ENCODE measurements around the gene IL22RA2. TPM values are rescaled to one million over a fixed set of nuclear protein-coding genes. Genes with fewer than 3 reads are reported as not detected.

Gene IL22RA2
- total and polyA plus RNA-seq, 4 donors, result 0.05 TPM; not detected in 3

DNA sequence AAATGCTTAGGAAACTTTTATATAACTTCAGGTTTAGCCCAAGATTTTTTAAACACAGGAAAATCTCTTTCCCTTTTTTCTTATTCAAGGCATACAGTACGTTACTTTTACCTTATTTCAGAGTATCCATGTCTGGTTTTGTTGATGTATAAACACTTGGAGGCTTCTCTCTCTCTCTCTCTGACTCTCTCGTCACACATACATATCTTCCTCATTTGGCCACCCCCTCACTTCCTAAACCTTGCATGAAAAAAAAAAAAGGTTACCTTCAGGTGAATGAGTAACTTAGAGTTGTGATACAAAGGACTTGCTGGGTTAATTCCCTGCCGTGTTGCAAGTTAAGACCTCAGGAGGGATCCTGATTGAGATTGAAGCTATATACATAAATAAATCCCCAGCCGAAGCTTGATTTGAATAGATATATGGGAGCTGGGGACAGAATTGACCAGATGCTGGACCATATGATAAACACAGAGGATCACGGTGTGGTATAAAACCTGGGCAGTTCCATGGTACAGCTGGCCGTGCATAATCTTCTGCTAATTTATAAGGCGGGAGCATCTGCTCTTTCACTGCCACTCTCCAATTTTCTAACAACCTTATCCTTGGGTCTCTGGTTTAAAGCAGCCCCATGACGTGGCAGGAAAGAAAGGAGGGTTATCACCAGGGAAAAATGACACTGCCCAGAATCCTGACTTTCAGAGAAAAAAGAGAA is 73.6 kb downstream of the IL22RA2 start:
- Histone ChIP-seq H3K9ac (ENCODE audit: low read depth in 1 of 2, low read length in 2 of 2) (no peak overlapping the region), H3K27me3 (ENCODE audit: control insufficient read depth in 4 of 4, insufficient read depth in 4 of 4, low read length in 3 of 4) (no peaks in the 10 kb centered on the region), H3K27ac (ENCODE audit: low read depth in 1 of 2, low read length in 2 of 2) (no peak overlapping the region), H3K4me1 (ENCODE audit: control insufficient read depth in 4 of 4, insufficient read depth in 4 of 4, low read length in 3 of 4) (no peaks in the 10 kb centered on the region), H3K36me3 (ENCODE audit: control insufficient read depth in 4 of 4, insufficient read depth in 3 of 4, low read depth in 1 of 4, low read length in 3 of 4) (no peaks in the 10 kb centered on the region), H3K9me3 (ENCODE audit: control insufficient read depth in 4 of 4, low read length in 3 of 4) (no peaks in the 10 kb centered on the region), H3K4me3 (ENCODE audit: low read depth in 1 of 3, low read length in 3 of 3) (no peak overlapping the region)
- no peak for DNase-seq (ENCODE audit: low spot score)
- WGBS, result 80% methylated on average over 8 of the region's 8 CpGs
- TF ChIP-seq, protein P1, sequence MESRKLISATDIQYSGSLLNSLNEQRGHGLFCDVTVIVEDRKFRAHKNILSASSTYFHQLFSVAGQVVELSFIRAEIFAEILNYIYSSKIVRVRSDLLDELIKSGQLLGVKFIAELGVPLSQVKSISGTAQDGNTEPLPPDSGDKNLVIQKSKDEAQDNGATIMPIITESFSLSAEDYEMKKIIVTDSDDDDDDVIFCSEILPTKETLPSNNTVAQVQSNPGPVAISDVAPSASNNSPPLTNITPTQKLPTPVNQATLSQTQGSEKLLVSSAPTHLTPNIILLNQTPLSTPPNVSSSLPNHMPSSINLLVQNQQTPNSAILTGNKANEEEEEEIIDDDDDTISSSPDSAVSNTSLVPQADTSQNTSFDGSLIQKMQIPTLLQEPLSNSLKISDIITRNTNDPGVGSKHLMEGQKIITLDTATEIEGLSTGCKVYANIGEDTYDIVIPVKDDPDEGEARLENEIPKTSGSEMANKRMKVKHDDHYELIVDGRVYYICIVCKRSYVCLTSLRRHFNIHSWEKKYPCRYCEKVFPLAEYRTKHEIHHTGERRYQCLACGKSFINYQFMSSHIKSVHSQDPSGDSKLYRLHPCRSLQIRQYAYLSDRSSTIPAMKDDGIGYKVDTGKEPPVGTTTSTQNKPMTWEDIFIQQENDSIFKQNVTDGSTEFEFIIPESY (IDR thresholded peaks at IDR 0.05), result no peak
- TF ChIP-seq YY1 (IDR thresholded peaks at IDR 0.05), result no peak

DNA sequence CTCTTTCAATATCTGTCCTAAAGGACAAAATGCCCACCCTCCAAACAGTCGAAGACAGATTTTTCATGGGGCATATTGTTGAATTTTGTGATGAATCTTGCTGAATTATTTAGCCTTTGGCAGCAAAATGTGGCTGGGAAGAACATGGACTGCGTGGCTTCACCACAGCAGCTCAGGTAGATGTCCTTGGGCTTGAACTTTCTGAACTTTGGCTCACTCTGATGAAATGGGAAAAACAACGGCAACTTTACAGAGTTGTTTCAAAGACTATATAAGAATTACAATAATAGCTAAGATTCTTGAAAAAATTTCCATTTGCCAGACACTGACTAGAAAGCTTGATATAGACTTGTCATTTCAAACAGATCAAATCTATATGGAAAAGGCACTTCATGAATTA is 75.9 kb downstream of the IL22RA2 start:
- H3K9me3 ChIP-seq (ENCODE audit: control insufficient read depth in 4 of 4, low read length in 3 of 4), result no peaks in the 10 kb centered on the region
- no peaks in the 10 kb centered on the region for H3K4me1 ChIP-seq (ENCODE audit: control insufficient read depth in 4 of 4, insufficient read depth in 4 of 4, low read length in 3 of 4)
- DNase-seq (ENCODE audit: low spot score), result no peak
- no peak overlapping the region for H3K4me3 ChIP-seq (ENCODE audit: low read depth in 1 of 3, low read length in 3 of 3)
- H3K27me3 ChIP-seq (ENCODE audit: control insufficient read depth in 4 of 4, insufficient read depth in 4 of 4, low read length in 3 of 4), result no peaks in the 10 kb centered on the region
- WGBS, result 56% methylated on average over 3 of the region's 3 CpGs
- H3K27ac ChIP-seq (ENCODE audit: low read depth in 1 of 2, low read length in 2 of 2), result no peak overlapping the region
- no peak overlapping the region for H3K9ac ChIP-seq (ENCODE audit: low read depth in 1 of 2, low read length in 2 of 2)
- no peaks in the 10 kb centered on the region for H3K36me3 ChIP-seq (ENCODE audit: control insufficient read depth in 4 of 4, insufficient read depth in 3 of 4, low read depth in 1 of 4, low read length in 3 of 4)
- TF ChIP-seq, protein P1 (IDR thresholded peaks at IDR 0.05), result no peak
- TF ChIP-seq, protein P2, sequence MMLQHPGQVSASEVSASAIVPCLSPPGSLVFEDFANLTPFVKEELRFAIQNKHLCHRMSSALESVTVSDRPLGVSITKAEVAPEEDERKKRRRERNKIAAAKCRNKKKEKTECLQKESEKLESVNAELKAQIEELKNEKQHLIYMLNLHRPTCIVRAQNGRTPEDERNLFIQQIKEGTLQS (IDR thresholded peaks at IDR 0.05), result no peak
- TF ChIP-seq HNF4A (conservative IDR thresholded peaks at IDR 0.05), result no peak
- no peak for TF ChIP-seq RAD21 (IDR thresholded peaks at IDR 0.05)
- TF ChIP-seq FOXA1 (IDR thresholded peaks at IDR 0.05), result no peak
- TF ChIP-seq EGR1 (IDR thresholded peaks at IDR 0.05; ENCODE audit: low read depth in 2 of 2), result no peak
- TF ChIP-seq, protein P3, sequence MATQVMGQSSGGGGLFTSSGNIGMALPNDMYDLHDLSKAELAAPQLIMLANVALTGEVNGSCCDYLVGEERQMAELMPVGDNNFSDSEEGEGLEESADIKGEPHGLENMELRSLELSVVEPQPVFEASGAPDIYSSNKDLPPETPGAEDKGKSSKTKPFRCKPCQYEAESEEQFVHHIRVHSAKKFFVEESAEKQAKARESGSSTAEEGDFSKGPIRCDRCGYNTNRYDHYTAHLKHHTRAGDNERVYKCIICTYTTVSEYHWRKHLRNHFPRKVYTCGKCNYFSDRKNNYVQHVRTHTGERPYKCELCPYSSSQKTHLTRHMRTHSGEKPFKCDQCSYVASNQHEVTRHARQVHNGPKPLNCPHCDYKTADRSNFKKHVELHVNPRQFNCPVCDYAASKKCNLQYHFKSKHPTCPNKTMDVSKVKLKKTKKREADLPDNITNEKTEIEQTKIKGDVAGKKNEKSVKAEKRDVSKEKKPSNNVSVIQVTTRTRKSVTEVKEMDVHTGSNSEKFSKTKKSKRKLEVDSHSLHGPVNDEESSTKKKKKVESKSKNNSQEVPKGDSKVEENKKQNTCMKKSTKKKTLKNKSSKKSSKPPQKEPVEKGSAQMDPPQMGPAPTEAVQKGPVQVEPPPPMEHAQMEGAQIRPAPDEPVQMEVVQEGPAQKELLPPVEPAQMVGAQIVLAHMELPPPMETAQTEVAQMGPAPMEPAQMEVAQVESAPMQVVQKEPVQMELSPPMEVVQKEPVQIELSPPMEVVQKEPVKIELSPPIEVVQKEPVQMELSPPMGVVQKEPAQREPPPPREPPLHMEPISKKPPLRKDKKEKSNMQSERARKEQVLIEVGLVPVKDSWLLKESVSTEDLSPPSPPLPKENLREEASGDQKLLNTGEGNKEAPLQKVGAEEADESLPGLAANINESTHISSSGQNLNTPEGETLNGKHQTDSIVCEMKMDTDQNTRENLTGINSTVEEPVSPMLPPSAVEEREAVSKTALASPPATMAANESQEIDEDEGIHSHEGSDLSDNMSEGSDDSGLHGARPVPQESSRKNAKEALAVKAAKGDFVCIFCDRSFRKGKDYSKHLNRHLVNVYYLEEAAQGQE (IDR thresholded peaks at IDR 0.05), result no peak
- no peak for TF ChIP-seq TAF1 (conservative IDR thresholded peaks at IDR 0.05)
- no peak for TF ChIP-seq FOXA2 (IDR thresholded peaks at IDR 0.05)
- no peak for TF ChIP-seq HNF4G (IDR thresholded peaks at IDR 0.05)
- TF ChIP-seq JUND (IDR thresholded peaks at IDR 0.05), result no peak
